Esophagus muscularis mucosa (tissue), 4 donors: Measurements from ENCODE around the gene TSTD2. TPM values are rescaled to one million over a fixed set of nuclear protein-coding genes. Genes with fewer than 3 reads are reported as not detected.

Experiments used
- DNase-seq: peaks from one replicate; pipeline ENCODE4 v3.0.0-alpha.2; 2017; ENCODE audit errors: extremely low spot score
- H3K27ac ChIP-seq, 4 donors: fragments of 200-600 bp; sonication (generic); replicated peaks in 1 of 4; 1 replicate in 3 of 4; 2 replicates in 1 of 4; pipeline ENCODE4 v1.5.1; 2016 to 2019; ENCODE audit warnings: mild to moderate bottlenecking in 1 of 4
- H3K27me3 ChIP-seq, 4 donors: fragments of 200-600 bp; sonication (generic); one replicate each; pipeline versions ENCODE4 v1.5.1 to v1.6.0; 2016 to 2019
- H3K36me3 ChIP-seq, 4 donors: fragments of 200-600 bp; sonication (generic); one replicate each; pipeline ENCODE4 v1.5.1; 2016 to 2019
- H3K4me1 ChIP-seq, 4 donors: fragments of 200-600 bp; sonication (generic); one replicate each; pipeline ENCODE4 v1.5.1; 2016 to 2019
- H3K4me3 ChIP-seq, 4 donors: fragments of 200-600 bp; sonication (generic); 1 replicate in 2 of 4; 2 replicates in 2 of 4; pipeline ENCODE4 v1.5.1; 2016 to 2019; ENCODE audit warnings: mild to moderate bottlenecking in 4 of 4, moderate library complexity in 1 of 4
- H3K9me3 ChIP-seq, 4 donors: fragments of 200-600 bp; sonication (generic); 1 replicate in 3 of 4; 2 replicates in 1 of 4; pipeline ENCODE4 v1.5.1; 2016 to 2019
- EP300 ChIP-seq: sonication (generic); formaldehyde crosslinking; IDR thresholded peaks from one replicate; pipeline ENCODE4 v1.6.1; 2017; ENCODE audit warnings: antibody characterized with exemption
- POLR2A ChIP-seq: fragments of 450-650 bp; IDR thresholded peaks from one replicate; pipeline ENCODE4 v1.6.1; 2017; ENCODE audit warnings: antibody characterized with exemption, moderate library complexity, mild to moderate bottlenecking, low read depth
- POLR2AphosphoS5 ChIP-seq, 2 donors: sonication (generic); formaldehyde crosslinking; IDR thresholded peaks; one replicate each; pipeline ENCODE4 v1.6.1; 2017; ENCODE audit warnings: antibody characterized with exemption in 2 of 2
- WGBS: methylation state at CpG from one replicate; pipeline ENCODE4 v1.1.5; 2018; 5-methylcytosine and 5-hydroxymethylcytosine counted together
- intact Hi-C: fragments of 100-400 bp; cut with DNase I; formaldehyde crosslinking; loops from one replicate; pipeline ENCODE4 v1.15.1; 2023
- total RNA-seq, 4 donors: library from RNA; depleted of rRNA; stranded (reverse); fragments of >200 nt; gene quantifications; one replicate each; pipeline versions ENCODE4 v1.1.0 to v1.2.1, GENCODE V29; 2016
- TF ChIP-seq, protein P1 (sequence below), 3 experiments: fragments of 200-600 bp in 2 of 3; fragments of 450-650 bp in 1 of 3; sonication (generic) in 2 of 3; IDR thresholded peaks; one replicate each; pipeline ENCODE4 v1.5.1; 2017 to 2019; ENCODE audit warnings: antibody characterized with exemption in 3 of 3, mild to moderate bottlenecking in 2 of 3, moderate library complexity in 1 of 3

The TSTD2 gene
- total RNA-seq, 4 donors from 2014 or later: 22.9 to 25.3 (median 23.5) TPM

DNA sequence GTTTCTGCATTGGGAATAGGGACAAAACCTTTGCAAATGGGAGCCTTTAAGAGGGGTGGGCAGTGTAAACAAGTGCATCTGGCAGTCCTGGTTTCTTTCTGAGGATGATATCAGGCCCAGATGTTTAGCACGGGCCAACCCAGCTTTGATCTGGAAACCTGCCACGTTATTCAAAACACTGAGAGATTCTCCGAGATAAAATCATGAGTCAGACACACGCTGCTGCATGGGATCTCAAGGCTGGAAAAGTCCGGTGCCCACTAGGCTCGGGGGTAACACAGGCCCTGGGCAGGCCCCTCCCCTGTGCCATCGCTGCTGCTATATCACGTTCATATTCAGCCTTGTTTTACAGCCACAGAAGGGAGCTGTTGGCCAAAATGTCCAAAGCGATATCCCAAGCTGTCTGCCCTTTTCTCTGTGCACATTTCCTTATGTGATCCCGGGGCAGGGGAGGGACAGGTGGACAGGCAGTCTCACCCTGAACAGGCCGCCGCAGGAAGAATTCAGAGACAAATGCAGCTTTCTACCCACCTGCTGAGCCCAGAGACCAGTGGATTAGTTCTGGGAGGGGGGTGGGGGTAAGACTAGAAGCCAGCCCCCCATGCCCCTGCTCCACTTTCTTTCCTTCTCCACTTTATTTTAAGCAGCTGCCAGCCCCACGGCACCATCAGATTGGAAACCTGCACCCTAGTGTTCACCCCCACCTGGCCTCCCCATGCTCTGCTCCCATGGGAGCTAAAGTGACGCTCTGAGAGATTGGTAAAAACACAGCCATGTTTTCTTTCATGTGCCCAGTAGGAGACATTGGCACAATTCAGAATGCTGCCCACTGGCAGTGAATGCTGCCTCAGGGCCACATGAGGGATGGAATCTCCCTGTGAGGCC lies 68.6 kb downstream of the TSTD2 start:
- 40% methylated on average over 14 of the region's 14 CpGs for WGBS
- Histone ChIP-seq H3K9me3 (no peaks in the 10 kb centered on the region), H3K4me1 (peaks cover 30 to 58% (median 56%) of the 10 kb centered on the region in 4 donors), H3K27me3 (no peaks in the 10 kb centered on the region), H3K36me3 (peaks cover 10 to 62% (median 43%) of the 10 kb centered on the region in 4 donors), H3K4me3 (no peak overlapping the region), H3K27ac (peak overlapping the region; percentile 56 to 90 (median 71))
- no peak for TF ChIP-seq POLR2A
- TF ChIP-seq POLR2AphosphoS5 (IDR thresholded peaks at IDR 0.05): peak in 1 of 2 donors; percentile 64
- DNase-seq: no peak
- intact Hi-C loops: loop anchor here (5.0 kb wide), 1 partner anchor 62 kb away; the partner anchor contains the start of gene TMOD1

DNA sequence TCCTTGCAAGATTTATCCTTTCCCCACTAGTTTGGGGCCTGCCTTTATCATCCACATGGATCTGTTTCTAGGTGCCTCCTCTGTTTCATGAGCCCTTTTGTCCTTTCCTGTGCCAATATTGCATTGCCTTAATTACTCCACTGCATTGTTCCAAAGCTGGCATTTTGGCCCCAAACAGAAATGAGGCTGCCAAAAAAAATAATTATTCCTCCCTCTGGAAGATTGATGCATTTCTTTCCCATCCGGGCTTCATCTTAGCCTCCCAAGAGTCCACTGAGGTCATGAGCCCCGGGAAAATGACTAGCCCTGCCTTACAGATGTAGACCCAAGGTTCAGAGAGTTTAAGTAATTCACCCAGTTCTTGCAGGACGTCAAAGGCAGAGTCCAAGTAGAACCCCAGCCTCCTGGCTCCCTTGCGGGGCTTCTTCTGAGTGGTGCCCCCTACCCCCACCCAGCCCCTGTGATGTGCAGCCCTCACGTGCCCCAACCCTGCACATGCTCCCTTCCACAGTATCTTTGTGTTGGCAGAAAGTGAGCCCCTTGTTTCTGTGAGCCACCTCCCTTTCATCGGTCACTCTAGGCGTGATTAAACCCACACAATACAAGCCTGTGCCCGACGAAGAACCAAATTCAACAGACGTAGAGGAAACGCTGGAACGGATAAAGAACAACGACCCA lies 69.6 kb downstream of the TSTD2 start:
- intact Hi-C loops: loop anchor here (5.0 kb wide), 1 partner anchor 61 kb away; the partner anchor contains the start of gene TMOD1
- Histone ChIP-seq H3K36me3 (peaks cover under 1 to 52% (median 34%) of the 10 kb centered on the region in 4 donors), H3K4me1 (peaks cover 38 to 67% (median 66%) of the 10 kb centered on the region in 4 donors), H3K4me3 (no peak overlapping the region), H3K27ac (peak overlapping the region; percentile 56 to 90 (median 71)), H3K9me3 (no peaks in the 10 kb centered on the region), H3K27me3 (no peaks in the 10 kb centered on the region)
- WGBS: 65% methylated on average over 12 of the region's 13 CpGs
- no peak for DNase-seq
- no peak for TF ChIP-seq EP300
- TF ChIP-seq POLR2AphosphoS5 (IDR thresholded peaks at IDR 0.05): peak in 1 of 2 donors; percentile 10

DNA sequence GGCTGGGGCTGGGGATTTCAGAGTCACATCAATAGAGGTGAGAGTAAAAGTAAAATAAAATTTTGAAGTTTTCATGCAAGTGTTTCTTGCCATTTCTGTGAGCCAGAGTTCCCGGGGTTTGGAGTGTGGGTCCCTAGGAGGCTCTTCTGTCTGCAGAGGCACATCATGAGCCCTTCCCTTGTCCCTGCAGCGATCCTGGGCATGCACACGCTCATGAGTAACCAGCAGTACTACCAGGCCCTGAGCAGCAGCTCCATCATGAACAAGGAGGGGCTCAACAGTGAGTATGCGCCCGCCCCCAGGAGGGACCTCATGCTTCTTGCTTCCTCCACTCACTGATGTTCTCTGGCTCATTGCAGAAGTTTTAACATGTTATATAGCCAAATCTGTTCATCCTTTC lies 70.6 kb downstream of the TSTD2 start:
- no peak overlapping the region for H3K4me3 ChIP-seq
- no peak for DNase-seq
- WGBS: 79% methylated on average over 3 of the region's 5 CpGs
- no peaks in the 10 kb centered on the region for H3K27me3 ChIP-seq
- peaks cover 48 to 77% (median 76%) of the 10 kb centered on the region in 4 donors for H3K4me1 ChIP-seq
- no peaks in the 10 kb centered on the region for H3K9me3 ChIP-seq
- intact Hi-C loops: loop anchor here (5.0 kb wide), 1 partner anchor 60 kb away; the partner anchor contains the start of gene TMOD1
- TF ChIP-seq EP300: no peak
- TF ChIP-seq POLR2AphosphoS5 (IDR thresholded peaks at IDR 0.05): no peak
- TF ChIP-seq POLR2A: no peak
- TF ChIP-seq, protein P1, sequence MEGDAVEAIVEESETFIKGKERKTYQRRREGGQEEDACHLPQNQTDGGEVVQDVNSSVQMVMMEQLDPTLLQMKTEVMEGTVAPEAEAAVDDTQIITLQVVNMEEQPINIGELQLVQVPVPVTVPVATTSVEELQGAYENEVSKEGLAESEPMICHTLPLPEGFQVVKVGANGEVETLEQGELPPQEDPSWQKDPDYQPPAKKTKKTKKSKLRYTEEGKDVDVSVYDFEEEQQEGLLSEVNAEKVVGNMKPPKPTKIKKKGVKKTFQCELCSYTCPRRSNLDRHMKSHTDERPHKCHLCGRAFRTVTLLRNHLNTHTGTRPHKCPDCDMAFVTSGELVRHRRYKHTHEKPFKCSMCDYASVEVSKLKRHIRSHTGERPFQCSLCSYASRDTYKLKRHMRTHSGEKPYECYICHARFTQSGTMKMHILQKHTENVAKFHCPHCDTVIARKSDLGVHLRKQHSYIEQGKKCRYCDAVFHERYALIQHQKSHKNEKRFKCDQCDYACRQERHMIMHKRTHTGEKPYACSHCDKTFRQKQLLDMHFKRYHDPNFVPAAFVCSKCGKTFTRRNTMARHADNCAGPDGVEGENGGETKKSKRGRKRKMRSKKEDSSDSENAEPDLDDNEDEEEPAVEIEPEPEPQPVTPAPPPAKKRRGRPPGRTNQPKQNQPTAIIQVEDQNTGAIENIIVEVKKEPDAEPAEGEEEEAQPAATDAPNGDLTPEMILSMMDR (IDR thresholded peaks at IDR 0.05): no peak
- peak overlapping the region; percentile 56 to 90 (median 71) for H3K27ac ChIP-seq
- H3K36me3 ChIP-seq: peaks cover 0 to 42% (median 24%) of the 10 kb centered on the region in 4 donors

DNA sequence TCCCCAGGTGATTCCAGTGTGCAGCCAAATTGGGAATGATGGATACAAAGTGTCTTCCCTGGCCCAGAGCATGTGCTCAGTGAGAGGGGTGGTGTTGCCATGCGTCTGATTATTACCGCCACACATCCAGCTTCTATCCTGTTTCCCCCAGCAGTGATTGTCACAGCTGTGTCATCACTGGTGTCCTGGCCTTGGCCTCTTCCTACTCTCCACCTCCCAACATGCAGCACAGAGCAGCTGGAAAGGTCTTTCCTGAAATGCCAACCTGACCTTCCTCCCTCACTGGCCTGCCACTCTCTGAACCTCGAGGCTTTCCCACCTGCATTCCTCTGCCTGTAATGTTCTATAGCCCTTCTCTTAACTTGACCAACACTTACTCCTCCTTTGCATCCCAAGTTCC lies 71.7 kb downstream of the TSTD2 start:
- H3K27ac ChIP-seq: peak overlapping the region; percentile 56 to 90 (median 71)
- no peak overlapping the region for H3K4me3 ChIP-seq
- intact Hi-C loops: loop anchor here (5.0 kb wide), 1 partner anchor 59 kb away; the partner anchor contains the start of gene TMOD1
- H3K4me1 ChIP-seq: peaks cover 58 to 88% (median 86%) of the 10 kb centered on the region in 4 donors
- TF ChIP-seq EP300: no peak
- TF ChIP-seq POLR2A: no peak
- TF ChIP-seq, protein P1 (IDR thresholded peaks at IDR 0.05): no peak
- no peak for TF ChIP-seq POLR2AphosphoS5 (IDR thresholded peaks at IDR 0.05)
- H3K9me3 ChIP-seq: no peaks in the 10 kb centered on the region
- no peak for DNase-seq
- no peaks in the 10 kb centered on the region for H3K27me3 ChIP-seq
- 76% methylated on average over 3 of the region's 3 CpGs for WGBS
- peaks cover 0 to 33% (median 18%) of the 10 kb centered on the region in 4 donors for H3K36me3 ChIP-seq

DNA sequence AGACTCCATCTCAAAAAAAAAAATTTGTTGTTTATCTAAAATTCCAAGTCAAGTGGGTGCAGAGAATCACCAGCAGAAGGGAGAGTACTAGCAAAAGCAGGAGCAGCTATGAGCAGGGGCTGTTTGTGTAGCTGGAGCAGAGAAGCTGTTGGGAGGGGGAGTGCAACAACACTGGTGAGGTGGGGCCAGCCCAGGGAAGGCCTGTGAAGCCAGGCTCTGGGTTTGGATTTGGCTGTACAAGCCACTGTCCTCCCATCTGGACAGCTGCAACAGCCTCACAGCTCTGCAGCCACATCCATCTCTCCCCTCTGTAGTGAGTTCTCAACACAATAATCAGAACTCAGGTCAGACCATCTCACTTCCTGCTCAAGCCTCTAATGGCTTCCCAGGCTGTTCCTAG lies 72.3 kb downstream of the TSTD2 start:
- Histone ChIP-seq H3K9me3 (no peaks in the 10 kb centered on the region), H3K27ac (peak overlapping the region; percentile 56 to 90 (median 71))
- intact Hi-C loops: loop anchor here (5.0 kb wide), 1 partner anchor 59 kb away; the partner anchor contains the start of gene TMOD1

More for the DNA sequence above, 72.3 kb downstream of the TSTD2 start:
- H3K4me1 ChIP-seq: peaks cover 65 to 94% (median 93%) of the 10 kb centered on the region in 4 donors
- H3K4me3 ChIP-seq: no peak overlapping the region
- no peak for DNase-seq
- TF ChIP-seq, protein P1 (IDR thresholded peaks at IDR 0.05): no peak
- TF ChIP-seq POLR2A (no peak), EP300 (no peak), POLR2AphosphoS5 (IDR thresholded peaks at IDR 0.05) (no peak)
- H3K27me3 ChIP-seq: no peaks in the 10 kb centered on the region
- peaks cover 0 to 30% (median 14%) of the 10 kb centered on the region in 4 donors for H3K36me3 ChIP-seq
